GM21367 (cell line): ENCODE results near the gene LRP5.
"Not testable (repeated sequence)": the region's sequence is repeated elsewhere in the genome, so short reads cannot be mapped to it uniquely, and the experiment has no call there.

Experiments used
- ATAC-seq: cut with Tn5 transposase; IDR thresholded peaks from one replicate; pipeline ENCODE4 v1.9.1; 2021; ENCODE audit not compliant: unreplicated experiment

LRP5 gene

DNA sequence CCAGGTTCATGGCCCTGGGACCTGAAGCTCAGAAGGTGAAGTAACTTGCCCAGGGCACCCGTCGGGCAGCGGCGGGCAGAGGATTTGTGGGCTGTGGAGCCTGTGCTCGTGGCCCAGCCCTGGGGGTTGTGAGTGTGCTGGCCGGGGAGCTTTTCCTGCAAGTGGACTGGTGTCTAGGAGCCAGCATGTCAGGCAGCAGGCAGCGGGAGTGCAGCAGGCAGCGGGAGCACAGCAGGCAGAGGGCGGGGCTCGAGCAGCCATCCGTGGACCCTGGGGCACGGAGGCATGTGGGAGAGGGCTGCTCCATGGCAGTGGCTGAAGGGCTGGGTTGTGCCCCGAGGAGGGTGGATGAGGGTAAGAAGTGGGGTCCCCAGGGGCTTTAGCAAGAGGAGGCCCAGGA, 75.4 kb downstream of the LRP5 start:
- no peak for ATAC-seq

DNA sequence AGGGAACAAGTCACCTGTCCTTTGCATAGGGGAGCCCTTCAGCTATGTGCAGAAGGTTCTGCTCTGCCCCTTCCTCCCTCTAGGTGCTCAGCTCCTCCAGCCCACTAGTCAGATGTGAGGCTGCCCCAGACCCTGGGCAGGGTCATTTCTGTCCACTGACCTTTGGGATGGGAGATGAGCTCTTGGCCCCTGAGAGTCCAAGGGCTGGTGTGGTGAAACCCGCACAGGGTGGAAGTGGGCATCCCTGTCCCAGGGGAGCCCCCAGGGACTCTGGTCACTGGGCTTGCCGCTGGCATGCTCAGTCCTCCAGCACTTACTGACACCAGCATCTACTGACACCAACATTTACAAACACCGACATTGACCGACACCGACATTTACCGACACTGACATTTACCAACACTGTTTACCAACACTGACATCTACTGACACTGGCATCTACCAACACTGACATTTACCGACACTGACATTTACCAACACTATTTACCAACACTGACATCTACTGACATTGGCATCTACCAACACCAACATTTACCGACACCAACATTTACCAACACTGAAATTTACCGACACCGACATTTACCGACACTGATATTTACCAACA, 76.3 kb downstream of the LRP5 start:
- ATAC-seq = no peak

DNA sequence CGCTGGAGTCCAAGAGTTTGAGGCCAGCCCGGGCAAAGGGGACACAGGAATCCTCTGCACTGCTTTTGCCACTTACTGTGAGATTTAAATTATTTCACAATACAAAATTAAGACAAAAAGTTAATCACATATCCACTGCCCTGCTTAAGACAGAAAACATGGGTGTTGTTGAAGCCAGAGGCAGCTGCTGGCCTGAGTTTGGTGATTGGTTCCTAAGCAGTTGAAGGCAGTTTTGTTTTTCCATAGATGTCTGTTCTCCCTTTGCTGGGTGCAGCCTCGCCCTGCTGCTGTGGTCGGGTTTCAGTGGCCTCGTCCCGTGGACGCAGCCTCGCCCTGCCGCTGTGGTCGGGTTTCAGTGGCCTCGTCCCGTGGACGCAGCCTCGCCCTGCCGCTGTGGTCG, 77.9 kb downstream of the LRP5 start:
- no peak for ATAC-seq

DNA sequence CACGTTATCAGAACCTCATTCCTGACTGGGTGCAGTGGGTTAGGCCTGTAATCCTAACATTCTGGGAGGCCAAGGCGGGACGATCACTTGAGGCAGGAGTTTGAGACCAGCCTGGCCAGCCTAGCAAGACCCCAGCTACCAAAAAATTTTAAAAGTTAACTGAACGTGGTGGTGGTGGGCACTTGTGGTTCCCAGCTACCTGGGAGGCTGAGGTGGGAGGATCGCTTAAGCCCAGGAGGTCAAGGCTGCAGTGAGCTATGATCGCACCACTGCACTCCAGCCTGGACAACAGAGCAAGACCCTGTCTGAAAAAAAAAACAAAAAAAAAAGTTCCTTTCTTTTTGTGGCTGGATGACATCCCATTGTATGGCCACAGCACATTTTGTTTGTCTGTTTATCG, 80.4 kb downstream of the LRP5 start:
- ATAC-seq = no peak

DNA sequence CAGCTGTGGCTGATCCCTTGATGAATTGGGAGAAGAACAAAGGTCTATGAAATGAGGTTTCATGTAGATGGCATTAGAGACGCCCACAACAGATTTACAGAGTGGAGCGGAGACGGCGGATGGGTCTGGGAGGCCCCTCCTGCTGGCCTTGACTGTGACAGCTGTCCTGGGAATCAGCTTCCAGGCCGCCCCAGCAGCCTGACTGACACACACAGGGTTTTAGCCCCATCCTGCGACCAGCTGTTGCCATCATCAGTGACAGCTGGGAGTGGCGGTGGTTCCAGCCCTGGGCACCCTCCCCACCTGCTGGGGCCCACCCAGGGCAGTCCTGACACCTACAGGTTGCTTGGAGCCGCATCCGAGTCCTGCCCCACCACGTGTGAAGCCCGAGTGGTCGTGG, 84.1 kb downstream of the LRP5 start:
- ATAC-seq = no peak

DNA sequence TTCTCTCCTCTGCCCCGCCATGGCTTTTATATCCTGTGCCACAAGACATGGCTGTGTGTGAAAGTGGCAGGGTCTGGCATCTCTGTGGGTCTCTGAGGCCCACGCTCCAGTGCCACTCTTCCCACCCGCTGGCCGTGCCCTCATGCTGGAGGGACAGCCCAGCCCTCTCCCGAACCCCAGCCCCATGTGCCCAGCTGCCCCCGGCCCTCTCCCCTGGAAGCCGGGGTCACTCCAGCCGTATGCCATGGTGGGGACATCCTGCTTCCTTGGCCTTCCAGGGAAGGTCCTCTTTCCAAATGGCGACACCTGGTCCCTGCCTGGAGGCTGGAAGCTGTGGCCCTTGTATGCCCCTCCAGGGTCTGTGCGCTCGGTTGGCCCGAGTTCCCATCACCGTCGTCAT, 84.9 kb downstream of the LRP5 start:
- ATAC-seq = no peak

DNA sequence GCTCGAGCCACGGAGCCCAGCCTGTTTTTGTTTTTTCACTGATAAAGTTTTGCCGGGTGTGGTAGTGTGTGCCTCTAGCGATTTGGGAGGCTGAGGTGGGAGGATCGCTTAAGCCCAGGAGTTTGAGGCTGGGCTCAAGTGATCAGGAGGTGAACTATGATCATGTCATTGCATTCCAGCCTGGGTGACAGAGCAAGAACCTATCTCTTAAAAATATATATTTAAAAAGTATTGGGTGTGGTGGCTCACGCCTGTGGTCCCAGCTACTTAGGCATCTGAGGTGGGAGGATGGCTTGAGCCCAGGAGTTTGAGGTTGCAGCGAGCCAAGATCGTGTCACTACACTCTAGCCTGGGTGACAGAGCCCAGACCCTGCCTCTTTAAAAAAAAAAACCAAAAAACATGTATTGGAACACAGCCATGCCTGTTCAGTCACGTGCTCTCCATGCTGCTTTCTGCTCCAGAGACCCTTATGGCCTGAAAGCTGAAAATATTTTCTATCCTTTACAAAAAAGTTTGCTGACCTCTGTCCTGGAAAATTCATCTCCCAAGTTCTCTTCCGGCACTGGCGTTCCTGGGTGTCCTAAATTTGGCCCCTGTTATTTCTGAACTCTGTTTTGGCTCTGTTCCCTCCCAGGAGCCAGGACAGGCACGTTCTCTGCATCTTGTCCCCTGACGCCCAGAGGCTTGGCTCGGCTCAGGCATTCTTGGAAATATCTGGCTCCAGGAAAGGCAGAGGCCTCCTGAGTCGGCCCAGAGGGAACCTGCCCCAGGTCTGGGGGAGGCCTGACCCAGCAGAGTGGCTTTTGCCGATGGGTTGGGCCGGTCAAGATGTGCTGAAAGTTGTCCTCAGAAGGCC, 86.8 kb downstream of the LRP5 start:
- ATAC-seq = no peak

DNA sequence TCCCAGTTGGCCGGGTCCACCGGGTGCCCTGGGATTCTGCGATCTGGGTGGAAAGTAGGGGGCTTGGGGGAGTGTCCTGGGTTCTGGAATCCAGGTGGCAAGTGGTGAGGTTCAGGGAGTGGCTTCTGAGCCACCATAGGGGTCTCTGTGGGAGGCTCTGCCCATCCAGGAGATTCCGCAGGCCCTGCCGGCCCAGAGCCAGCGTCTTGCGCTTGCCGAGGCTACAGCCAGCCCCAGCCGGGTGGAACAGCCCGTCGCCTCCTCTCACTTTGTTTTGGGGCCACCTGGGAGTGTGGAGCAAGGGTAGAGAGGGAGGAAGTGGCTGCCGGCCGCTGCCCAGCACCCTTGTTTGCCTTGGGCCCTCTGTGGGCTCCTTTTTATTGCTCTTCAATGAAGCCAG, 87.5 kb downstream of the LRP5 start:
- ATAC-seq = no peak

DNA sequence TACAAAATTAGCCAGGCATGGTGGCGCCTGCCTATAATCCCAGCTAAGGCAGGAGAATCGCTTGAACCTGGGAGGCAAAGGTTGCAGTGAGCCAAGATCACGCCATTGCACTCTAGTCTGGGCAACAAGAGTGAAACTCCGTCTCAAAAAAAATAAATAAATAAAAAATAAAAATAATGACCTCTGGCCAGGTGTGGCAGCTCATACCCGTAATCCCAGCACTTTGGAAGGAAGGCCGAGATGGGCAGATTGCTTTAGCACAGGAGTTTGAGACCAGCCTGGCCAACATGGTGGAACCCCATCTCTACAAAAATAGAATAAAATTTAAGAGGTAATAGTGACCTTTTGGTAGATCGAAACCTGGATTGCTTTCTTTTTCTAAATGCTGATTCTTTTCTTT, 88.2 kb downstream of the LRP5 start:
- not testable (repeated sequence) for ATAC-seq

DNA sequence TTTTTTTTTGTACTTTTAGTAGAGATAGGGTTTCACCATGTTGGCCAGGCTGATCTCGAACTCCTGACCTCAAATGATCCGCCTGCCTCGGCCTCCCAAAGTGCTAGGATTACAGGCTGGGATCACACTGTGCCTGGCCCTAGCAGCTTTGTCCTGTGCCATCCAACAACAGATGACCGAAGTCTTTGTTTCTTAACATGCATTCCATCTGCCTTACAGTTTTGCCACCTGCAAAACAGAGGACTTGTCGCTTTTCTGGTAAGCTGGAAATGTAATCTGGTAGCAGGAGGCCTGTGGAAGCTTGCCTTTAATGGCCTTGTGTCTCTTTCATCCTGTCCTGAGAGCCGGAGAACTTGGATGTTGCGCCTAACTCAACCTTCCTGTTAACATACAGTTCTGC, 89.5 kb downstream of the LRP5 start:
- ATAC-seq = no peak

DNA sequence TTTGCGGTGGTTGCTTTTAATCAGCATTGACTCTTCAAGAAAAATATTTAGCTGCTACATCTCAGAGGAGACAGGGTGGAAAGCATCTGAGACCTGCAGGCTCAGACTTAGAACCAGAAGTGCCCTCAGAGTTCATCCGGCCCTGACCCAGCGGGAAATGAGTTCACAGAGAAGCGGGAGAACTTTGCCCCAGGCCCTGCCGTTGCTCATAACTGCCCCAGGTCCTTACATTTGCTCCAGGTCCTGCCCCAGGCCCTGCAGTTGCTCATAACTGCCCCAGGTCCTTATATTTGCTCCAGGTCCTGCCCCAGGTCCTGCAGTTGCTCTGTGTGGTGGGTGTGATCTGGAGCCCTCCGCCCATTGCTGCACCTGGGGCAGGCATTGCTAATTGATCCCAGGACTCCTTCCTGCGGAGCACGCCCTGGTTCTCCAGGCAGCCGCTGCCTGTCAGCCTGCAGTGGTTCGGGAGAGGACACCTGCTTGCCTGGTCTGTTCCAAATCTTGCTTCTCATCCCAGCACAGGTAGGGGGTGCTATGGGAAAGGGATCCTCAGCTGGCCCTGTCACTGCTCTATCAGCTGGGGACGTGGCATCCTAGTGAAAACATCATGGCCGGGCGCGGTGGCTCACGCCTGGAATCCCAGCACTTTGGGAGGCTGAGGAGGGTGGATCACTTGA, 90.1 kb downstream of the LRP5 start:
- no peak for ATAC-seq

DNA sequence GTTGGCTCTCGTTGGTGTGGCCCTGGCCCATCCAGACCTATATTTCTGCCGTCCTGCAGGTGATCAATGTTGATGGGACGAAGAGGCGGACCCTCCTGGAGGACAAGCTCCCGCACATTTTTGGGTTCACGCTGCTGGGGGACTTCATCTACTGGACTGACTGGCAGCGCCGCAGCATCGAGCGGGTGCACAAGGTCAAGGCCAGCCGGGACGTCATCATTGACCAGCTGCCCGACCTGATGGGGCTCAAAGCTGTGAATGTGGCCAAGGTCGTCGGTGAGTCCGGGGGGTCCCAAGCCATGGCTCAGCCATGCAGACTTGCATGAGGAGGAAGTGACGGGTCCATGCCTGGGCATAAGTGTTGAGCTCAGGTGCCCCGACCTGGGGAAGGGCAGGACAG, 91.0 kb downstream of the LRP5 start:
- no peak for ATAC-seq

DNA sequence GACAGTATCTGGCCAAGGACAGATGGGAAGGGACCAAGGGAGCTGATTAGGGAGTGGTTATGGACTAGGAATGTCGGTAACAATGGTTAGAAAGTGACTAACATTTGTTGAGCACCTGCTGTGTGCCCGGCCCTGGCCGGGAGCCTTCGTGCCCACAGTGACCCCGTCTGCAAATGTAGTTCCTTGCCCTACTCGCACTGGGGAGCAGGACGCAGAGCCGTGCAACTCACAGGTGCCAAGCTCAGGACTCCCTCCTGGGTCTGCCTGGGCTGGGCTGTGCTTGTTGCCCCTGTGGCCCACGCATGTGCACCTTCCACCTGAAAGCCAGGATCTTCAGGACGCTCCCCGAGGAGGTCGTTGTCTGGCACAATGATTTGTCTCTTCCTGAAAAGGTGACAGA, 91.4 kb downstream of the LRP5 start:
- ATAC-seq = no peak

DNA sequence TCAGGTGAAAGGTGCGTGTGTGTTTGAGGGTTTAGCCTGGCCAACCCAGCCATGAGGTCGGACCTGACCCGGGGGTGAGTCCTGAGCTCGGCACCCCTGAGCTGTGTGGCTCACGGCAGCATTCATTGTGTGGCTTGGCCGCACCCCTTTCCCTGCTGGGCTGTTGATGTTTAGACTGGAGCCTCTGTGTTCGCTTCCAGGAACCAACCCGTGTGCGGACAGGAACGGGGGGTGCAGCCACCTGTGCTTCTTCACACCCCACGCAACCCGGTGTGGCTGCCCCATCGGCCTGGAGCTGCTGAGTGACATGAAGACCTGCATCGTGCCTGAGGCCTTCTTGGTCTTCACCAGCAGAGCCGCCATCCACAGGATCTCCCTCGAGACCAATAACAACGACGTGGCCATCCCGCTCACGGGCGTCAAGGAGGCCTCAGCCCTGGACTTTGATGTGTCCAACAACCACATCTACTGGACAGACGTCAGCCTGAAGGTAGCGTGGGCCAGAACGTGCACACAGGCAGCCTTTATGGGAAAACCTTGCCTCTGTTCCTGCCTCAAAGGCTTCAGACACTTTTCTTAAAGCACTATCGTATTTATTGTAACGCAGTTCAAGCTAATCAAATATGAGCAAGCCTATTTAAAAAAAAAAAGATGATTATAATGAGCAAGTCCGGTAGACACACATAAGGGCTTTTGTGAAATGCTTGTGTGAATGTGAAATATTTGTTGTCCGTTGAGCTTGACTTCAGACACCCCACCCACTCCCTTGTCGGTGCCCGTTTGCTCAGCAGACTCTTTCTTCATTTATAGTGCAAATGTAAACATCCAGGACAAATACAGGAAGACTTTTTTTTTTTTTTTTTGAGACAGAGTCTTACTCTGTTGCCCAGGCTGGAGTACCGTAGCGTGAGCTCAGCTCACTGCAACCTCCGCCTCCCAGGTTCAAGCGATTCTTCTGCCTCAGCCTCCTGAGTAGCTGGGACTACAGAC, 94.2 kb downstream of the LRP5 start:
- no peak for ATAC-seq

DNA sequence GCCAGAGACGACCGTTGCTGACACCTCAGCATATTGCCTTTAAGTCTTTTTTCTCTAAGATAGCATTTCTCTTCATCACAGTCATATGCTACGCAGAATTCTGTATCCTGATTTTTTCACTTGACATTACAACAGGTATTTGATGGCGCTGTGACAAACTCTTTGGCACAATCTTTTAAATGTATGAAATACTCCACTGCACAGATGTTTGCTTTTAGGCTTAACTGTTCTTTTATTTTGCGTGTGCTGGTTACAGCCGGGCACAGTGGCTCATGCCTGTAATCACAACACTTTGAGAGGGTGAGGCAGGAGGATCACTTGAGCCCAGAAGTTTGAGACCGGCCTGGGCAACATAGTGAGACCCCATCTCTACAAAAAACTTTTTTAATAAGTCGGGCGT, 96.1 kb downstream of the LRP5 start:
- no peak for ATAC-seq

DNA sequence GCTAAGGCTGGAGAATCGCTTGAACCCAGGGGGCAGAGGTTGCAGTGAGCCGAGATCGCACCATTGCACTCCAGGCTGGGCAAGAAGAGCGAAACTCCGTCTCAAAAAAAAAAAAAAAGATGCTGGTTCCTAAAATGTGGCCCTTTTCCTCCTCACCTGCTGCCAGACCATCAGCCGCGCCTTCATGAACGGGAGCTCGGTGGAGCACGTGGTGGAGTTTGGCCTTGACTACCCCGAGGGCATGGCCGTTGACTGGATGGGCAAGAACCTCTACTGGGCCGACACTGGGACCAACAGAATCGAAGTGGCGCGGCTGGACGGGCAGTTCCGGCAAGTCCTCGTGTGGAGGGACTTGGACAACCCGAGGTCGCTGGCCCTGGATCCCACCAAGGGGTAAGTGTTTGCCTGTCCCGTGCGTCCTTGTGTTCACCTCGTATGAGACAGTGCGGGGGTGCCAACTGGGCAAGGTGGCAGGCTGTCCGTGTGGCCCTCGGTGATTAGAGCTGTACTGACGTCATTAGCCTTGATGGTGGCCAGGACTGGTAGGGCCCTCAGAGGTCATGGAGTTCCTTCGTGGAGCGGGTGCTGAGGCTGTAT, 97.5 kb downstream of the LRP5 start:
- no peak for ATAC-seq

DNA sequence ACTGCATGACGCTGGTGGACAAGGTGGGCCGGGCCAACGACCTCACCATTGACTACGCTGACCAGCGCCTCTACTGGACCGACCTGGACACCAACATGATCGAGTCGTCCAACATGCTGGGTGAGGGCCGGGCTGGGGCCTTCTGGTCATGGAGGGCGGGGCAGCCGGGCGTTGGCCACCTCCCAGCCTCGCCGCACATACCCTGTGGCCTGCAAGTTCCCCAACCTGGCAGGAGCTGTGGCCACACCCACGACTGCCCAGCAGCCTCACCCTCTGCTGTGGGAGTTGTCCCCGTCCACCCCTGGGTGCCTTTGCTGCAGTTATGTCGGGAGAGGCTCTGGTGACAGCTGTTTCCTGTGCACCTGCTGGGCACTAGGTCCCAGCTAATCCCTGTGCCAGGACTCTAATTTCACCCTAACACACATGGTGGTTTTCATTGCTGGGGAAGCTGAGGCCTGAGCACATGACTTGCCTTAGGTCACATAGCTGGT, 99.2 kb downstream of the LRP5 start:
- ATAC-seq = no peak

DNA sequence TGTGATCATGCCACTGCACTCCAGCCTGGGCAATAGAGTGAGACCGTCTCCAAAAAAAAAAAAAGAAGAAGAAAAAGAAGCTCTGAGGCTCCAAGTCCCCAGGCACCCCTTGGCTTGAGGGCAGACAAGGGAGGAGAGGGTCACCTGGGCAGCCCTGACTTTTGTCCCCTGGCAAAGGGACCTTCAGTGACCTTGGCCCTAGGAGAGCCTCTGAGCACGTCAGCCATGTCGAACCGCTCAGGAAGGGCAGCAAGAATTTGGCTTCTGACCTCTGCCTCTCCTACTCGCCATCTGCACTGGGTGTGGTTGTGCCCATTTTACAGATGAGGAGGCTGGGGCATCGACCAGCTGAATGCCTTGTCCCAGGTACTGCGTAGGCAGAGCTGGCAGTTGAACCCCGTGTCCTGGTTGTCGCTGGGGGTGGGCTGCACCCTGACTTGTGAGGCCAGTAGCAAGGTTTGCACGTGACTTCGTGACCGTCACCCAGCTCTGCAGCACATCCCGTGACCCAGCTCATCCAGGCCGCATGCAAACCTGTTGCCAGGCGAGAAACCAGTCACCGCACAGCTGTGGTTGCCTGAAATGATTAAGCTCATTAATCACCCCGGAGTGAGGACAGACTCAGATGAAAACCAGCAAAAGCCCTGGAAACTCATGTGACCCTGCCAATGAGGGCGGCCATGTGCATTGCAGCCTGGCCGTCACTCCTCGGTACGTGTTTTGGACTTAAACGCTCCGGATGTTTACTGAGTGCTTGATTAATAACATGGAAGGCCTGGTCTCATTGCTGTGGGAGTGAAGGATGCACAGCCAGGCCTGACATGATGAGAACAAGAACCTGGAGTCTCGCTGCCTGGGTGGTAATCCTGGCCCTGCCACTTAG, 100.4 kb downstream of the LRP5 start:
- ATAC-seq = no peak

DNA sequence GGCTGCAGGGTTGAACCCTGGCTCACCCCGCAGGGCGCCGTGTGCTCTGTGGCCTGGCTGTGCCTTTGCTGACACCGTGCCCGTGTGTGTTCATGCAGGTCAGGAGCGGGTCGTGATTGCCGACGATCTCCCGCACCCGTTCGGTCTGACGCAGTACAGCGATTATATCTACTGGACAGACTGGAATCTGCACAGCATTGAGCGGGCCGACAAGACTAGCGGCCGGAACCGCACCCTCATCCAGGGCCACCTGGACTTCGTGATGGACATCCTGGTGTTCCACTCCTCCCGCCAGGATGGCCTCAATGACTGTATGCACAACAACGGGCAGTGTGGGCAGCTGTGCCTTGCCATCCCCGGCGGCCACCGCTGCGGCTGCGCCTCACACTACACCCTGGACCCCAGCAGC, 101.2 kb downstream of the LRP5 start:
- no peak for ATAC-seq
